WTC11 (cell line): ENCODE data around the gene ABHD17B. TPM values are rescaled to one million over a fixed set of nuclear protein-coding genes. Genes with fewer than 3 reads are reported as not detected.

Source experiments
- ATAC-seq: fragments of 200-7000 bp; cut with Tn5 transposase; 2 replicates; pipeline ENCODE4 v1.10.0; 2021; ENCODE audit warnings: mild to moderate bottlenecking, moderate library complexity
- CTCF ChIA-PET: fragments of 300-600 bp; sonication (Branson Sonifier 250); formaldehyde crosslinking; loops from one replicate; lab custom pipeline; 2021; ENCODE audit warnings: antibody characterized with exemption; lab: Charles Lee
- POLR2A ChIA-PET: fragments of 350-600 bp; sonication (Branson Sonifier 250); formaldehyde crosslinking; loops from one replicate; lab custom pipeline; 2021; ENCODE audit warnings: antibody characterized with exemption; lab: Charles Lee
- DNase-seq: peaks from one replicate; pipeline ENCODE4 v3.0.0; 2021; ENCODE audit warnings: low spot score
- H3K27ac Mint-ChIP-seq: 2 replicates; pipeline ENCODE4 v1.8.0; 2021; ENCODE audit warnings: mixed read lengths
- H3K27me3 Mint-ChIP-seq: 2 replicates; pipeline ENCODE4 v1.8.0; 2021; ENCODE audit warnings: low read depth, mild to moderate bottlenecking, moderate library complexity, mixed read lengths
- H3K36me3 Mint-ChIP-seq: 2 replicates; pipeline ENCODE4 v1.8.0; 2021; ENCODE audit warnings: mixed read lengths
- H3K4me1 Mint-ChIP-seq: 2 replicates; pipeline ENCODE4 v1.8.0; 2022; ENCODE audit warnings: mixed read lengths
- H3K4me3 Mint-ChIP-seq: 2 replicates; pipeline ENCODE4 v1.8.0; 2021; ENCODE audit warnings: mild to moderate bottlenecking, moderate library complexity, mixed read lengths
- H3K9me3 Mint-ChIP-seq: 2 replicates; pipeline ENCODE4 v1.8.0; 2021; ENCODE audit warnings: mixed read lengths
- GRHL2 ChIP-seq: fragments of 250-450 bp; sonication (Bioruptor Pico); IDR thresholded peaks from 2 replicates; pipeline ENCODE4 v1.8.0; 2022; ENCODE audit warnings: mild to moderate bottlenecking, moderate library complexity; ENCODE audit not compliant: insufficient replicate concordance, severe bottlenecking
- HMGA2 ChIP-seq: fragments of 250-450 bp; sonication (Bioruptor Pico); IDR thresholded peaks from 2 replicates; pipeline ENCODE4 v1.4.0; 2021; ENCODE audit warnings: mild to moderate bottlenecking, moderate library complexity
- TCF7 ChIP-seq: sonication (generic); formaldehyde crosslinking; IDR thresholded peaks from 2 replicates; pipeline ENCODE4 v1.8.0; 2022; ENCODE audit warnings: mild to moderate bottlenecking, low read depth, missing genetic modification reagents, moderate library complexity
- ZBTB21 ChIP-seq: sonication (generic); formaldehyde crosslinking; IDR thresholded peaks from 2 replicates; pipeline ENCODE4 v1.8.1; 2023; ENCODE audit warnings: mild to moderate bottlenecking, missing genetic modification reagents, borderline replicate concordance
- ZNF121 ChIP-seq: sonication (generic); formaldehyde crosslinking; IDR thresholded peaks from 2 replicates; pipeline ENCODE4 v1.8.0; 2023; ENCODE audit warnings: missing genetic modification reagents
- ZNF219 ChIP-seq: sonication (generic); formaldehyde crosslinking; IDR thresholded peaks from 2 replicates; pipeline ENCODE4 v1.8.0; 2023; ENCODE audit warnings: missing genetic modification reagents, mild to moderate bottlenecking, borderline replicate concordance
- ZNF317 ChIP-seq: sonication (generic); formaldehyde crosslinking; IDR thresholded peaks from 2 replicates; pipeline ENCODE4 v1.8.1; 2023; ENCODE audit warnings: low read depth, mild to moderate bottlenecking, moderate library complexity, missing genetic modification reagents, borderline replicate concordance
- total RNA-seq: library from RNA; stranded (reverse); gene quantifications from 3 replicates; pipeline ENCODE4 v1.2.3, GENCODE V29; 2021
- TF ChIP-seq, protein P1 (sequence below): sonication (generic); formaldehyde crosslinking; IDR thresholded peaks from 2 replicates; pipeline ENCODE4 v1.8.0; 2023; ENCODE audit warnings: missing genetic modification reagents
- TF ChIP-seq, protein P2 (sequence below): sonication (generic); formaldehyde crosslinking; IDR thresholded peaks from 2 replicates; pipeline ENCODE4 v1.8.1; 2023; ENCODE audit warnings: mild to moderate bottlenecking, missing genetic modification reagents, moderate library complexity
- TF ChIP-seq, protein P3 (sequence below): sonication (generic); formaldehyde crosslinking; IDR thresholded peaks from 2 replicates; pipeline ENCODE4 v1.8.0; 2022; ENCODE audit warnings: mild to moderate bottlenecking, missing genetic modification reagents
- TF ChIP-seq, protein P4 (sequence below): sonication (generic); formaldehyde crosslinking; IDR thresholded peaks from 2 replicates; pipeline ENCODE4 v1.8.1; 2023; ENCODE audit warnings: mild to moderate bottlenecking, missing genetic modification reagents, borderline replicate concordance
- TF ChIP-seq, protein P5 (sequence below): fragments of 250-450 bp; sonication (Bioruptor Pico); IDR thresholded peaks from 2 replicates; pipeline ENCODE4 v1.9.0; 2021; ENCODE audit warnings: mild to moderate bottlenecking
- TF ChIP-seq, protein P6 (sequence below): sonication (generic); formaldehyde crosslinking; IDR thresholded peaks from 2 replicates; pipeline ENCODE4 v1.8.1; 2022; ENCODE audit warnings: mild to moderate bottlenecking, moderate library complexity, missing genetic modification reagents
- TF ChIP-seq, protein P7 (sequence below): sonication (generic); formaldehyde crosslinking; IDR thresholded peaks from 2 replicates; pipeline ENCODE4 v1.8.0; 2022; ENCODE audit warnings: mild to moderate bottlenecking, missing genetic modification reagents
- TF ChIP-seq, protein P8 (sequence below): sonication (generic); formaldehyde crosslinking; IDR thresholded peaks from 2 replicates; pipeline ENCODE4 v1.8.0; 2022; ENCODE audit warnings: missing genetic modification reagents

The ABHD17B gene
- total RNA-seq, 1 experiment from 2014 or later, result 56.6 TPM

DNA sequence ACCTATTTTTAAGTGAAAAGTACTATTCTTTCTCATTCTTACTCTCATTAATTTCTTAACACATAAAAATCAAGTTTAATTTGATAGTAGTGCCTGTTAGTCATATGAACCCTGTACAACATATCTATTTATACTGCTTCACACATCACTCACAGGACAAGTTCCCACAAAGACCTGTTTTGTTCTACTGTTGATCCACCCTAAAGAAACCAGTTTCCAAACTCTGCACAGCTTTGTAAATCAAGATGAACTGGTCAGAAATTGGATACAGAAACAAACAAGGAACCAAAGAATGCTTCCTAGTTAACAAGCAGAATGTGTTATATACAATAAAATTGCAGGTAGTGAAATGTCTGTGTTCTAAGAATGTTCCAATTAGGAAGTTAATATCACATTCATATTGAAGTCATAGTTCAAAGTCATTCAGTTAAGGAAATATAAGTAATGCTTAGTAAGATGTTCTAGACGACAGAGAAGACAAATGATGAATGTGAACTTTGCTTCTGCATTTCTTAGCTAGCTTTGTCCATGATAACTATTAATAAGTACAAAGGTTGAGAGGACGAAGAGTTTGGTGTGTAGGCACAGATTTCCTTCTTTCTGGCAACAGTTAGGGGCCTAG is 33.9 kb upstream of the ABHD17B start:
- Mint-ChIP-seq H3K27me3 (no peaks in the 10 kb centered on the region), H3K9me3 (no peaks in the 10 kb centered on the region; the same call in 1 of the 2 replicates), H3K4me3 (no peak overlapping the region), H3K36me3 (peaks cover 5% of the 10 kb centered on the region), H3K4me1 (peaks cover 56% of the 10 kb centered on the region), H3K27ac (peak overlapping the region; percentile 81)
- DNase-seq, result no peak
- TF ChIP-seq ZNF219 (CRISPR knock-in tag) (no peak), ZNF121 (CRISPR knock-in tag) (no peak), ZBTB21 (CRISPR knock-in tag) (no peak)
- TF ChIP-seq, protein P1, sequence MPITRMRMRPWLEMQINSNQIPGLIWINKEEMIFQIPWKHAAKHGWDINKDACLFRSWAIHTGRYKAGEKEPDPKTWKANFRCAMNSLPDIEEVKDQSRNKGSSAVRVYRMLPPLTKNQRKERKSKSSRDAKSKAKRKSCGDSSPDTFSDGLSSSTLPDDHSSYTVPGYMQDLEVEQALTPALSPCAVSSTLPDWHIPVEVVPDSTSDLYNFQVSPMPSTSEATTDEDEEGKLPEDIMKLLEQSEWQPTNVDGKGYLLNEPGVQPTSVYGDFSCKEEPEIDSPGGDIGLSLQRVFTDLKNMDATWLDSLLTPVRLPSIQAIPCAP (CRISPR knock-in tag), result no peak
- TF ChIP-seq, protein P2, sequence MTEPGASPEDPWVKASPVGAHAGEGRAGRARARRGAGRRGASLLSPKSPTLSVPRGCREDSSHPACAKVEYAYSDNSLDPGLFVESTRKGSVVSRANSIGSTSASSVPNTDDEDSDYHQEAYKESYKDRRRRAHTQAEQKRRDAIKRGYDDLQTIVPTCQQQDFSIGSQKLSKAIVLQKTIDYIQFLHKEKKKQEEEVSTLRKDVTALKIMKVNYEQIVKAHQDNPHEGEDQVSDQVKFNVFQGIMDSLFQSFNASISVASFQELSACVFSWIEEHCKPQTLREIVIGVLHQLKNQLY (CRISPR knock-in tag), result no peak
- no peak for ATAC-seq
- POLR2A ChIA-PET, result interaction anchor here (0.6 kb wide), 1 partner anchor 495 kb away, joined by 3 read pairs; no protein-coding TSS in a partner anchor
- CTCF ChIA-PET, result interaction anchor here (1.9 kb wide), 1 partner anchor 80 kb away, joined by 4 read pairs; no protein-coding TSS in a partner anchor

DNA sequence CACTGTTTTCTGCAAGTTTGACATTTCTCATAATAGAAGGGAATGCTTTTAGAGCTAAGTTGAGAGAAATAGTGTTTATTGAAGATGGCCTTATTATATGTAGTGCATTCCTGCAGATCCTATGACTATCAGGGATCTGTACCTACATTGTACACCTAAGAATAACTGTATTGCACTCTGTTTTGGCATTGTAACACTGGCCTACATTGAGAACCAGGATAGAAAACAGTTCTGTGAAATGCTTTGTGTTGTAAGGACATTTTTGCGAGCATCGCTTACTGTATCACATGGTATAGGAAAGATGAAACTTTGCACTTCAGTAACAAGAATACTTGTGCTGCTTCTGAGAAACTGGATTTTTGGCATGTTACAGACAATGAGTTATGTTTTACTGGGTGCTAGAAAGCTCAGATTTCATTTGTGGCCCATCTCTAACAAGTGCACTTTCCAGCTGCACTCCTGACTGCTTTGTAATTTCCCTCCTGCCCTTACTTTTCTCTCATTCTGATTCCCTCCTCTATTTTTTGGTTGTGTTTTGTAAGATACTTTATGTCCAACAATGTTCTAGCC is 31.1 kb upstream of the ABHD17B start:
- ChIA-PET CTCF (no interaction called here), POLR2A (no interaction called here)
- DNase-seq, result no peak
- H3K4me1 Mint-ChIP-seq, result peaks cover 43% of the 10 kb centered on the region
- no peaks in the 10 kb centered on the region; the same call in 1 of the 2 replicates for H3K9me3 Mint-ChIP-seq
- H3K27me3 Mint-ChIP-seq, result no peaks in the 10 kb centered on the region
- no peak overlapping the region for H3K4me3 Mint-ChIP-seq
- ATAC-seq, result no peak
- TF ChIP-seq, protein P3, sequence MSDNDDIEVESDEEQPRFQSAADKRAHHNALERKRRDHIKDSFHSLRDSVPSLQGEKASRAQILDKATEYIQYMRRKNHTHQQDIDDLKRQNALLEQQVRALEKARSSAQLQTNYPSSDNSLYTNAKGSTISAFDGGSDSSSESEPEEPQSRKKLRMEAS (CRISPR knock-in tag), result no peak
- TF ChIP-seq, protein P4, sequence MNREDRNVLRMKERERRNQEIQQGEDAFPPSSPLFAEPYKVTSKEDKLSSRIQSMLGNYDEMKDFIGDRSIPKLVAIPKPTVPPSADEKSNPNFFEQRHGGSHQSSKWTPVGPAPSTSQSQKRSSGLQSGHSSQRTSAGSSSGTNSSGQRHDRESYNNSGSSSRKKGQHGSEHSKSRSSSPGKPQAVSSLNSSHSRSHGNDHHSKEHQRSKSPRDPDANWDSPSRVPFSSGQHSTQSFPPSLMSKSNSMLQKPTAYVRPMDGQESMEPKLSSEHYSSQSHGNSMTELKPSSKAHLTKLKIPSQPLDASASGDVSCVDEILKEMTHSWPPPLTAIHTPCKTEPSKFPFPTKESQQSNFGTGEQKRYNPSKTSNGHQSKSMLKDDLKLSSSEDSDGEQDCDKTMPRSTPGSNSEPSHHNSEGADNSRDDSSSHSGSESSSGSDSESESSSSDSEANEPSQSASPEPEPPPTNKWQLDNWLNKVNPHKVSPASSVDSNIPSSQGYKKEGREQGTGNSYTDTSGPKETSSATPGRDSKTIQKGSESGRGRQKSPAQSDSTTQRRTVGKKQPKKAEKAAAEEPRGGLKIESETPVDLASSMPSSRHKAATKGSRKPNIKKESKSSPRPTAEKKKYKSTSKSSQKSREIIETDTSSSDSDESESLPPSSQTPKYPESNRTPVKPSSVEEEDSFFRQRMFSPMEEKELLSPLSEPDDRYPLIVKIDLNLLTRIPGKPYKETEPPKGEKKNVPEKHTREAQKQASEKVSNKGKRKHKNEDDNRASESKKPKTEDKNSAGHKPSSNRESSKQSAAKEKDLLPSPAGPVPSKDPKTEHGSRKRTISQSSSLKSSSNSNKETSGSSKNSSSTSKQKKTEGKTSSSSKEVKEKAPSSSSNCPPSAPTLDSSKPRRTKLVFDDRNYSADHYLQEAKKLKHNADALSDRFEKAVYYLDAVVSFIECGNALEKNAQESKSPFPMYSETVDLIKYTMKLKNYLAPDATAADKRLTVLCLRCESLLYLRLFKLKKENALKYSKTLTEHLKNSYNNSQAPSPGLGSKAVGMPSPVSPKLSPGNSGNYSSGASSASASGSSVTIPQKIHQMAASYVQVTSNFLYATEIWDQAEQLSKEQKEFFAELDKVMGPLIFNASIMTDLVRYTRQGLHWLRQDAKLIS (CRISPR knock-in tag), result no peak
- TF ChIP-seq, protein P5, sequence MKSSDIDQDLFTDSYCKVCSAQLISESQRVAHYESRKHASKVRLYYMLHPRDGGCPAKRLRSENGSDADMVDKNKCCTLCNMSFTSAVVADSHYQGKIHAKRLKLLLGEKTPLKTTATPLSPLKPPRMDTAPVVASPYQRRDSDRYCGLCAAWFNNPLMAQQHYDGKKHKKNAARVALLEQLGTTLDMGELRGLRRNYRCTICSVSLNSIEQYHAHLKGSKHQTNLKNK (CRISPR knock-in tag), result no peak
- TF ChIP-seq GRHL2 (no peak), HMGA2 (CRISPR knock-in tag) (no peak), TCF7 (CRISPR knock-in tag) (no peak), ZNF317 (CRISPR knock-in tag) (no peak)
- TF ChIP-seq, protein P6, sequence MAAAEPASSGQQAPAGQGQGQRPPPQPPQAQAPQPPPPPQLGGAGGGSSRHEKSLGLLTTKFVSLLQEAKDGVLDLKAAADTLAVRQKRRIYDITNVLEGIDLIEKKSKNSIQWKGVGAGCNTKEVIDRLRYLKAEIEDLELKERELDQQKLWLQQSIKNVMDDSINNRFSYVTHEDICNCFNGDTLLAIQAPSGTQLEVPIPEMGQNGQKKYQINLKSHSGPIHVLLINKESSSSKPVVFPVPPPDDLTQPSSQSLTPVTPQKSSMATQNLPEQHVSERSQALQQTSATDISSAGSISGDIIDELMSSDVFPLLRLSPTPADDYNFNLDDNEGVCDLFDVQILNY (CRISPR knock-in tag), result no peak
- H3K27ac Mint-ChIP-seq, result peak overlapping the region; percentile 48
- peaks cover 2% of the 10 kb centered on the region for H3K36me3 Mint-ChIP-seq

DNA sequence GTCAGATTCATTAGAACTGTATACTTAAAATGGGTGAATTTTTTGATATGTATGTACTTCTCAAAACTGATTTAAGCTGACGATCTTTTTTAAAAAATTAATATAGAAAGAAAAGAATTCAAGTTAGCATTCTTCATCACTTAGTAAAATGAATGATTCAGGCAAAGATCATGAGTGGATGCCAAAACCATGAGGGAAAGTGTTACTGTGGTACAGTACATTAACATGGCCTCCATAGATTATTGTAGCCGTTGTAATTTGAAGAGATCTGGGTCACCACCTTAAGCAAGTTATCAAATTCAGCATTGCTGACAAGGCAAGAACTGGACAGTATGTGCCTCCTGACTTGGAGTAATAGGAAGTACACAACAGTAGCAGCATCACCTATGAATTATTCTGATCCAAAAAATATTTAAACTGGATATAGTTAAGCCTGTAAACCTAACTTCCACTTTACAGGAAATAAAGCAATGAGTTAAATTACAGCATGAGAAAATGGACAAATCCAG is 30.1 kb upstream of the ABHD17B start:
- Mint-ChIP-seq H3K36me3 (no peaks in the 10 kb centered on the region), H3K9me3 (no peaks in the 10 kb centered on the region; the same call in 1 of the 2 replicates), H3K27ac (peak overlapping the region; percentile 48), H3K4me1 (peaks cover 46% of the 10 kb centered on the region), H3K4me3 (no peak overlapping the region), H3K27me3 (no peaks in the 10 kb centered on the region)
- ATAC-seq (no peak), DNase-seq (no peak)
- CTCF ChIA-PET, result no interaction called here
- POLR2A ChIA-PET, result no interaction called here
- TF ChIP-seq, protein P7, sequence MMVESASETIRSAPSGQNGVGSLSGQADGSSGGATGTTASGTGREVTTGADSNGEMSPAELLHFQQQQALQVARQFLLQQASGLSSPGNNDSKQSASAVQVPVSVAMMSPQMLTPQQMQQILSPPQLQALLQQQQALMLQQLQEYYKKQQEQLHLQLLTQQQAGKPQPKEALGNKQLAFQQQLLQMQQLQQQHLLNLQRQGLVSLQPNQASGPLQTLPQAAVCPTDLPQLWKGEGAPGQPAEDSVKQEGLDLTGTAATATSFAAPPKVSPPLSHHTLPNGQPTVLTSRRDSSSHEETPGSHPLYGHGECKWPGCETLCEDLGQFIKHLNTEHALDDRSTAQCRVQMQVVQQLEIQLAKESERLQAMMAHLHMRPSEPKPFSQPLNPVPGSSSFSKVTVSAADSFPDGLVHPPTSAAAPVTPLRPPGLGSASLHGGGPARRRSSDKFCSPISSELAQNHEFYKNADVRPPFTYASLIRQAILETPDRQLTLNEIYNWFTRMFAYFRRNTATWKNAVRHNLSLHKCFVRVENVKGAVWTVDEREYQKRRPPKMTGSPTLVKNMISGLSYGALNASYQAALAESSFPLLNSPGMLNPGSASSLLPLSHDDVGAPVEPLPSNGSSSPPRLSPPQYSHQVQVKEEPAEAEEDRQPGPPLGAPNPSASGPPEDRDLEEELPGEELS (CRISPR knock-in tag), result no peak
- TF ChIP-seq, protein P8, sequence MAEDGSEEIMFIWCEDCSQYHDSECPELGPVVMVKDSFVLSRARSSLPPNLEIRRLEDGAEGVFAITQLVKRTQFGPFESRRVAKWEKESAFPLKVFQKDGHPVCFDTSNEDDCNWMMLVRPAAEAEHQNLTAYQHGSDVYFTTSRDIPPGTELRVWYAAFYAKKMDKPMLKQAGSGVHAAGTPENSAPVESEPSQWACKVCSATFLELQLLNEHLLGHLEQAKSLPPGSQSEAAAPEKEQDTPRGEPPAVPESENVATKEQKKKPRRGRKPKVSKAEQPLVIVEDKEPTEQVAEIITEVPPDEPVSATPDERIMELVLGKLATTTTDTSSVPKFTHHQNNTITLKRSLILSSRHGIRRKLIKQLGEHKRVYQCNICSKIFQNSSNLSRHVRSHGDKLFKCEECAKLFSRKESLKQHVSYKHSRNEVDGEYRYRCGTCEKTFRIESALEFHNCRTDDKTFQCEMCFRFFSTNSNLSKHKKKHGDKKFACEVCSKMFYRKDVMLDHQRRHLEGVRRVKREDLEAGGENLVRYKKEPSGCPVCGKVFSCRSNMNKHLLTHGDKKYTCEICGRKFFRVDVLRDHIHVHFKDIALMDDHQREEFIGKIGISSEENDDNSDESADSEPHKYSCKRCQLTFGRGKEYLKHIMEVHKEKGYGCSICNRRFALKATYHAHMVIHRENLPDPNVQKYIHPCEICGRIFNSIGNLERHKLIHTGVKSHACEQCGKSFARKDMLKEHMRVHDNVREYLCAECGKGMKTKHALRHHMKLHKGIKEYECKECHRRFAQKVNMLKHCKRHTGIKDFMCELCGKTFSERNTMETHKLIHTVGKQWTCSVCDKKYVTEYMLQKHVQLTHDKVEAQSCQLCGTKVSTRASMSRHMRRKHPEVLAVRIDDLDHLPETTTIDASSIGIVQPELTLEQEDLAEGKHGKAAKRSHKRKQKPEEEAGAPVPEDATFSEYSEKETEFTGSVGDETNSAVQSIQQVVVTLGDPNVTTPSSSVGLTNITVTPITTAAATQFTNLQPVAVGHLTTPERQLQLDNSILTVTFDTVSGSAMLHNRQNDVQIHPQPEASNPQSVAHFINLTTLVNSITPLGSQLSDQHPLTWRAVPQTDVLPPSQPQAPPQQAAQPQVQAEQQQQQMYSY (CRISPR knock-in tag), result no peak
